GM19239 (cell line): ENCODE measurements around the gene FAM193A.
A peak's percentile ranks its signal among the peaks of the same experiment; 100 is the strongest.

Source experiments
- DNase-seq: peaks from one replicate; pipeline ENCODE4 v3.0.0; 2011; ENCODE audit warnings: low spot score; ENCODE audit not compliant: insufficient read length
- FAIRE-seq: peaks from 2 replicates; lab custom pipeline; 2011; peaks lifted over from hg19 to GRCh38; lab: Jason Lieb, UNC

Gene FAM193A

DNA sequence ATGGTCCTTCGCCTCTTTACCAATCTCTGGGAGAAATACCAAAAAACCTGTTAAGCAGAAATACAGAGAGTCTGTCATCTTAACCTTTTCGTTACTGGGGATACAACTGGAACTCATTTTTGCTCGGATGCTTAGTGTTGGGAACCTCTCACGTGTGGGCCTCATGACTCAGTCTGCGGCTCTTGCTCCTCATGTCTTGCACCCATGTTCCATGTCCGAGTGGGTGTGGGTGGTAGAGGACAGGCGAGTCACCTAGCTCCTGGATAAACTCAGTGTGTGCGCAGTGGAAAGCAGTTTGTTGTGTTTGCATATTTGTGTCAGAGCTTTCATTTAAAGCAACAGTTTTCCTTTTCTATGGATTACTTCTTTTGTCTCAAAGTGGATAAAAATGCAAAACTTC is 149.1 kb downstream of the FAM193A start:
- FAIRE-seq (no peak), DNase-seq (no peak)

DNA sequence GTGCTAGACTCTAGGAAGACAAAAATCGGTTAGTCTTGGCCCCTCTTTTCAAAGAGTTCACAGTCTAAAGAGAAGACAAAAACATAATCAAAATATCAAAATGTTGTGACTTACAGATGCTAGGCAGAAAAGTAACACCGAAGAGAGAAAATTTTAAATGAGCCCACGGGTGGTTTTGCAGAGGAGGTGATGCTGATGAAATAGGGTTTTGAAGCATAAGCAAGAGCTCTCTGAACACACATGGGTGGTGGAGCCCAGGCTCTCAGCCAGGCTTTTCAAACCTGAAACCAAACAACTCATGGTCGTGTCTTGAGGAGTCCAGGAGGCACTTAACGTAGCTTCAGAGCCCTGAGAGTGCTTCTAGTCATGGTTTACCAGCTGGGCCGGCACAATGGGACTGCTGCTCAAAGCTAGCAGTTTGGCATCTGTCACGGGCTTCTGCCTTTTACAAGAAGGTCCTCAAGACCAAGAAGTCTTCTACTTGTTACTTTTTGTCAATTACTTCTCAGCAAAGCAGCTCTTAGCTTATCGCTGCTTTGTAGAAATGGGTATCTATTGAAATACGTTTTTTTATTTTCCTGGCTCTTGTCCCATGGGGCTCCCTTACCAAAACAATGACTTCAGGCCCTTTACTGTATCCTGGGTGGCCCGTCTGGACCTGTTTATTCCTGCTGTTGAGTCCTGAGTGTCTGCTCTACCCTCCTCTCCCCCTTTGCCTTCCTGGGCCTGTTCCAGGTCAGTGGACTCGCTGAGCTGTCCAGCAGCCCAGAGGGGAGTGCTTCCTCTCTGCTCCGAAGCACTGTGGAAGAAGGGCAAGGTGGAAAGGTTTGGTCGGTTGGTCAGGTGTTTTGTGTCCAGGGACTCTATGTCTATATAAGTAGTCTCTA is 150.2 kb downstream of the FAM193A start:
- FAIRE-seq (no peak), DNase-seq (no peak)

DNA sequence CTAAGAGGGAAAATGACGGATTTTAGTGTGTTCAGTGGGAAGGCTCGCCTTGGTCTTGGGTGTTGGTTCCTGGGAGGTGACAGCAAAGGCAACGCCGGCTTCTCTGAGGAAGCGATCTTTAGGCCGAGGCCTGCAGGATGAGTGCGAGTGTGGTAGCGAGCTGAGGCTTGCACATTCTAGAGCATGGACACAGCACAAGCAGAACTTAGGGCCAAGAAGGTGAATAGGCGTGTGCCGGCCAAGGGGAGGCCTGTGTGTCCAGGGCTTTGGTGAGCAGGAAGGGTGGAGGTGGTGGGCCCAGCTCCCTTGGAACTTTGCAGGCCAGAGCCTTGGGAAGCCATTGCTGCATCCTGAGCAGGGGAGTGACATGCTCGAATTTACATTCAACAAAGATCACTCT is 151.8 kb downstream of the FAM193A start:
- DNase-seq (no peak), FAIRE-seq (no peak)

DNA sequence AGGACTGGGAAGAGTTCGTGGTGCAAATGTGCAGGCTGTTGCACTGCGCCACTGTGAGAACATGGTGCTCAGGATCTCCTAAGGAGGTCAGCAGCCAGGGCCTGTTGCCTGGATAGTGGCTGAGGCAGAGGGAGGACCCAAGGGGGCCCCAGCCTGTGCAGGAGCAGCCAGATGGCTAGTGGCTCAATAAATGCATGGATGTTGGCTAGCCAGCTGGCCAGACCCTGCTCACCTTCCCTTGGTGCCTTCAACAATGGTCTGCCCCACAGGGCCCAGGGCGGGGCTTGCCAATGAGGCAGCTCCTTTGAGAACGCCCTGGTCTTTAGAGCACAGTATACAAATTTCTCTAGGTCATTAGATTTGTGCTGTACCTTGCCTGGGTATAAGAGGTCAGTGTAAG is 152.2 kb downstream of the FAM193A start:
- no peak for FAIRE-seq
- DNase-seq = no peak

- DNase-seq = no peak
- FAIRE-seq = peak; percentile 18
These were observed 152.7 kb downstream of the FAM193A start for GRCh38 chr4:2689114-2689513.

DNA sequence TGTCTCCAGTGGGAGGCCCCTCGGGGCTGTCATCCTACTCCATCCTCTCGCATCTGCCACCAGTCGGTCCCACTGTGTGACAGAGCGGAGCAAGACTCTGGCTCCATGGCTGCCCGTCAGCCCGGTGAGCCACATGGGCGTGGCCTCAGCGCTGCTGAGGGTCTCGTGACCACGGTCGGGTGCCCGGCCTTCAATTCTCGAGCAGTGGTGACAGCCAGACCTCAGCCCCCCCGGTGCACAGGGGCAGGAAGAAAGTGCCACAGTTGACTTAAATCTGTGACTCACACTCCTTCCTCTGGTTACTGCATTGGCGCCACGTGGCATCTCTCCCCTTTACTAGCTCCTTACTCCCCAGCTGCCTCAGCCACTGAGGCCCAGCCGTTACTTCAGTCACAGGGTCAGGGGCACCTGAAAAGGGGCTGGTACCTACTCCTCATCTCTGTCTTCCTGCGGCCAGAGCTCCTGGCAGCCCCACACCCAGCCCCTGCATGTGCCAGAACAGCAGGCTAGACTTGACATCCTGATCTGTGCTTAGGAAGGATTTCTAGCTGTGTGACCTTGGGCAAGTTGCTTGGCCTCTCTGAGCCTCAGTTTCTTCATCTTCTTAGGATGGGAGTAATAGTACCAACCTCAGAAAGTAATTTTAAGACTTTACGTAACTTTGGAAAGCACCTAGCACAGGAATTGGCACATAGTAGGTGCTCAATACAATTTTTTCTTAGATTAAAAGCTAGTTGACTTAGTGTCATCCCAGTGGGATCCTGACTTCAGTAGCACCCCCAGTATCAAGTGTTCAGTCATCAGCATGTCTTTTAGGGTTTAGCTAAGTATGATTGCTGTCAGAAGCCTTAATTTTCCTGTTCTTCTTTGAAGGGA is 153.6 kb downstream of the FAM193A start:
- DNase-seq (no peak), FAIRE-seq (peak; percentile 78)

DNA sequence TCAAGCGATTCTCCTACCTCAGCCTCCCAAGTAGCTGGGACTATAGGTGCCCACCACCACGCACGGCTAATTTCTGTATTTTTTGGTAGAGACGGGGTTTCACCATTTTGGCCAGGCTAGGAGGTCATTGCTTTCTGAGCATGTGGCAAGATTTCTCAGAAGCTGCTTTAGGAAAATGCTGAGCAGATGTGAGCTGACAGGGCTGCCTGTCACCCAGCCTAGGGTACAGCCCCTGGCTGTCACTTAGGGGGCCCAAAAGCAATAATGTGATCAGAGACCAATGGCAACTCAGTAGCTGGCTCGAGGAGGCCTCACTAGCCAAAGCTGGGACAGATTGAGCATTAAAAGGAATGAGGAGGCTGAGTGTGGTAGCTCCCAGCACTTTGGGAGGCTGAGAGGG is 154.9 kb downstream of the FAM193A start:
- no peak for FAIRE-seq

DNA sequence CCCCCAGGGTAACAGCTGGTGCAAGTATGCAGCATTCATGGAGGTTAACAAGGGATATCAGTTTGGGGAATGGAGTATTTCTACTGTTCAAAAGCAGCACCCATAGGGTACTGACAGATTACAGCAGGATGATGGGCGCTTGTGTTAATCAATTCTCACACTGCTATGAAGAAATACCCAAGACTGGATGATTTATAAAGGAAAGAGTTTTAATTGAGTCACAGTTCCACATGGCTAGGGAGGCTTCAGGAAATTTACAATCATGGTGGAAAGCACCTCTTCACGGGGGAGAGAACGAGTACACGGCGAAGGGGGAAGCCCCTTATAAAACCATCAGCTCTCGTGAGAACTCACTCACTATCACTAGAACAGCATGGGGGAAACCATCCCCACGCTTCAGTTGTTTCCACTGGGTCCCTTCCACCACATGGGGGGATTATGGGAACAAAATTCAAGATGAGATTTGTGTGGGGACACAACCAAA is 155.5 kb downstream of the FAM193A start:
- FAIRE-seq (peak; percentile 82), DNase-seq (no peak)

More for the DNA sequence above, 154.9 kb downstream of the FAM193A start:
- no peak for DNase-seq

- FAIRE-seq = no peak
- no peak for DNase-seq
These were observed 158.2 kb downstream of the FAM193A start for GRCh38 chr4:2694691-2695090.

DNA sequence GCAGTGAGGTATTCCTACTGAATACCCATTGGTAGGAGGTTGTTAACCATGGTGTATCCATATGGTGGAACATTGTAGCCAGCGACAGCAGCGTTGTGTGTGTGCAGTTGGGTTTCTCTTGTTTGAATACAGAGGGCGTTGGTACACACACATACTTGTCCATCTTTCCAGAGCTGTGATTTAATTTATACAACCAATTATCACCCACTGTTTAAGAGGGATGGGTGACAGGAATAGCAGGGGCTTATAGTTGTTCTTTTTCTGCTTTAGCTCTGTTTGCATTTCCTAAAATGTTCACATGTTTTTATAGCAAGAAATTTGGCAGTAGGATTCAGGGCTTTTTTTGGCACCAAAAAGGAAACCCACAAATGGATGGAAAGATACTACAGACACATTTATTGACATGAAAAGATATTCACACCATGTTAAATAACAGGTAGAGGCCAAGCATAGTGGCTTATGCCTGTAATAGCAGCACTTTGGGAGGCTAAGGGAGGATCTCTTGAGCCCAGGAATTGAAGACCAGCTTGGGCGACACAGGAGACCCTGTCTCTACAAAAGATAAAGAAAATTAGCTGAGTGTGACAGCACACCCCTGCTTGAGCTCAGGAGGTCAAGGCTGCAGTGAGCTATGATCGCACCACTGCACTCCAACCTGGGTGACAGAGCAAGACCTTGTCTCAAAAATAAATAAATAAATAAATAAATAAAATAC is 159.1 kb downstream of the FAM193A start:
- DNase-seq (no peak), FAIRE-seq (peak; percentile 35)

- DNase-seq = peak; percentile 82
These were observed 160.0 kb downstream of the FAM193A start for GRCh38 chr4:2696423-2696822.

DNA sequence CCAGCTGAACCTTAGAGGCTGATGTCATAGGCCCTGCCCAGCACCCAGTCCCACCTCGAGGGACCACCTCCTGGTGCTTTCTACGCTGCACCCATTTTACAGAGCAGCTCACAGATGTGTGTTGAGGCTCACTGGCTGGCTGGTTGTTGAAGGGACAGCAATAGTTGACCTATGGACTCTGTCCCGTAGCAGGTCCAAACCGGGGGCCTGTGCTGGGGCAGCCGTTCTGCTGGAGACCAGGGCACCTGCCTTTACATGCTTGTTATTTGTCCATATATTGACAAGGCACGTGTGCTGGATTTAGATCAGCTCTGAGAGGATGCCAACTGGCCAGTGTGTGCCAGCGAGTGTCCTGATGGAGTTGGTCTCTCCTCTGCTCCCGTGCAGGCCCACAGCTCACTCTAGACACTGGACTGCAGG is 161.6 kb downstream of the FAM193A start:
- FAIRE-seq (no peak), DNase-seq (no peak)

More at GRCh38 chr4:2696423-2696822, 160.0 kb downstream of the FAM193A start:
- peak; percentile 99 for FAIRE-seq

DNA sequence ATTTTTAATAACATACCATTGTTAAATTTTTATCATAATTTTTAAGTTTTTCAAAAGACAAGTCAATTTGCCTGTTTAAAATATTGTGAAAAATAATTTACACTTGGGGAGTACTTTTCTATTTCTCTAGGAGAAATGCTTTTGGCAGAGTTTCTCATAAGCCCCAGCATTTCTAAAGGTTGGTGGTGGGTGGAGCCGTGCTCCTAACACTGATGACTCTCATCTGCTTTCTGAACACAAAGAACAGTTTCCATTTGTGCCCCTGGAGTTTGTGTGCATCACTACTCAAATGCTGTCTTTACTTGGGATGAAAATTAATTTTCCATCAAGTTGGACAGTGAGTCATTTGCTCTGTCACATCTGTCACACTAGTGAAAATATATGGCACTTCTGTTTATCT is 162.1 kb downstream of the FAM193A start:
- DNase-seq = no peak
- FAIRE-seq = no peak

- FAIRE-seq = no peak
- no peak for DNase-seq
These were observed 162.6 kb downstream of the FAM193A start for GRCh38 chr4:2698951-2699505.

GRCh38 chr4:2699534-2699933 is 163.1 kb downstream of the FAM193A start:
- no peak for DNase-seq
- FAIRE-seq = no peak

GRCh38 chr4:2700031-2700430 is 163.6 kb downstream of the FAM193A start:
- no peak for DNase-seq

GRCh38 chr4:2702361-2702760 is 165.9 kb downstream of the FAM193A start:
- no peak for FAIRE-seq

More at GRCh38 chr4:2700031-2700430, 163.6 kb downstream of the FAM193A start:
- no peak for FAIRE-seq

DNA sequence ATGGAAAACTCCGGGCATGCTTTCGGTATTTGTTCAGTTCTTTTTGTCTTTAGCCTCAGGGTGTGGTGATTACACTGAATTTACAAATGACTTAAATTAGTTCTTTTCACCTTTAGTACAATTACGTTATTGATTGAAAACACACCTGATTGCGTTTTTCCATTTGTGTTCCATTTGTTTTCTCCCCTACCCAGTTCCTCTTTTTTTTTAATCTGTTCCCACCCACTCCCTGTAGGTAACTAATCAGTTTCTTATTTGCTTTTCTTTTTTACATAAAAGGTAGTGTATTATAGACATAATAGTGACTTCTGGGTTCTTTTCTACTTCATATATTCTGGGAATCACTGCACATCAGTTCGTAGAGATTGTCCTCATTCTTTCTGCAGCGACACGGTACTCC is 166.3 kb downstream of the FAM193A start:
- DNase-seq (no peak), FAIRE-seq (no peak)

More at GRCh38 chr4:2702361-2702760, 165.9 kb downstream of the FAM193A start:
- DNase-seq = no peak

DNA sequence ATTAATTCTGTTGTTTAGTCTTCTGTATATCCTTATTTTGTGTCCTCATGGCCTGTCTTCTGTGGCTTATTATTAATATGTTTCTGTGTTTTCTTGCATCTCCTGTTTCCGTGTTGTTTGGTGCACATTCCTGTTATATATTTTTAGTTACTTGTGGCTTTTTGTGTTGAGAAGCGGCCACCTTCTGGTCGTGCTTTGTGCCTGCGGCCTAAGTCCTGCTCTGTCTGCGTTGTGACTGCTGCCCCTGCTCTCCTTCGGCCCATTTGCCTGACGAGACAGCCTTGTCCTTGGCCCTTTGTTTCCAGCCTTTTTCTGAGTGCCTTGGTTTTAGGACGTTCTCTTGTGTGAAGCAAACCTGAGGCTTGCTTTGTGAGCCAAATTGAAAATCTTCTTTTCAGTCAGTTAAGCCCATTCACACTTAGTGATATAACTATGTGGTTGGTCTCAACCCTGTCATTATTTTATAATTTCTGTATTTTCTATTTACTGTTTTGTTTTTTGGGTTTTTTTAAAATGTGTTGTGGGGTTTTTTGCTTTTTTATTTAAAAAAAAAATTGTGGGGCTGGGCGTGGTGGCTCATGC is 175.9 kb downstream of the FAM193A start:
- DNase-seq = no peak

More for the DNA sequence above, 175.9 kb downstream of the FAM193A start:
- no peak for FAIRE-seq
